Stomach (tissue), 4 donors: Measurements from ENCODE around the gene CLVS2.

ENCODE experiments used
- EP300 ChIP-seq: sonication (generic); formaldehyde crosslinking; IDR thresholded peaks from one replicate; pipeline ENCODE4 v1.6.1; 2017; ENCODE audit warnings: antibody characterized with exemption
- POLR2A ChIP-seq, 4 donors: fragments of 450-650 bp; IDR thresholded peaks; one replicate each; pipeline ENCODE4 v1.6.1; 2016; ENCODE audit warnings: antibody characterized with exemption in 4 of 4, control low read depth in 2 of 4, mild to moderate bottlenecking in 1 of 4, moderate library complexity in 1 of 4
- TF ChIP-seq, protein P1 (sequence below), 7 experiments: fragments of 450-650 bp in 4 of 7; fragments of 200-600 bp in 3 of 7; sonication (generic) in 3 of 7; IDR thresholded peaks; one replicate each; pipeline ENCODE4 v1.5.1; 2016 to 2019; ENCODE audit warnings: antibody characterized with exemption in 7 of 7, control low read depth in 2 of 7, mild to moderate bottlenecking in 1 of 7

DNA sequence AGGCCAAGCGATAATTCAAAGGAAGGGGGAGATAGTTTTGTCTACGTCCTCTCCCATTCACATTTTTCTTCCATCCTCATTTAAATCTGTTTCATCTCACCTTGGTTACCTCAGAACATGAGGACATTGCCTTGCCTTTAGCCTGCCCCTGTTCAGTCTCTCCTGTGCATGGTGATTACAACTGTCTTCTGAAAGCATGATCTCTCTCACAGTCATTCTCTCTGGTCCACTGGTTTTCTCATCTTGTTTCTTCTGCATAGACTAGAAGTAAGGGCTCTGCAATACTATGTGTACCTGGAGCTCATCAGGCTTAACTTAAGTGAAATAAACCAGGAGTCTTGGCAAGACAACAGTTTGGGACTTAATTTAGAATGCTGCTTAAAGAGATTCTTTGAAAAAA is 31.4 kb downstream of the CLVS2 start:
- TF ChIP-seq, protein P1, sequence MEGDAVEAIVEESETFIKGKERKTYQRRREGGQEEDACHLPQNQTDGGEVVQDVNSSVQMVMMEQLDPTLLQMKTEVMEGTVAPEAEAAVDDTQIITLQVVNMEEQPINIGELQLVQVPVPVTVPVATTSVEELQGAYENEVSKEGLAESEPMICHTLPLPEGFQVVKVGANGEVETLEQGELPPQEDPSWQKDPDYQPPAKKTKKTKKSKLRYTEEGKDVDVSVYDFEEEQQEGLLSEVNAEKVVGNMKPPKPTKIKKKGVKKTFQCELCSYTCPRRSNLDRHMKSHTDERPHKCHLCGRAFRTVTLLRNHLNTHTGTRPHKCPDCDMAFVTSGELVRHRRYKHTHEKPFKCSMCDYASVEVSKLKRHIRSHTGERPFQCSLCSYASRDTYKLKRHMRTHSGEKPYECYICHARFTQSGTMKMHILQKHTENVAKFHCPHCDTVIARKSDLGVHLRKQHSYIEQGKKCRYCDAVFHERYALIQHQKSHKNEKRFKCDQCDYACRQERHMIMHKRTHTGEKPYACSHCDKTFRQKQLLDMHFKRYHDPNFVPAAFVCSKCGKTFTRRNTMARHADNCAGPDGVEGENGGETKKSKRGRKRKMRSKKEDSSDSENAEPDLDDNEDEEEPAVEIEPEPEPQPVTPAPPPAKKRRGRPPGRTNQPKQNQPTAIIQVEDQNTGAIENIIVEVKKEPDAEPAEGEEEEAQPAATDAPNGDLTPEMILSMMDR (IDR thresholded peaks at IDR 0.05), result no peak
- TF ChIP-seq POLR2A (IDR thresholded peaks at IDR 0.05), result no peak
- TF ChIP-seq EP300, result no peak
